Spleen (tissue), 11 donors: ENCODE data around the gene DDX27. TPM values are rescaled to one million over a fixed set of nuclear protein-coding genes. Genes with fewer than 3 reads are reported as not detected.

Experiments used
- DNase-seq: peaks from one replicate; pipeline ENCODE4 v3.0.0-alpha.2; 2020
- H3K27ac ChIP-seq, 8 donors: fragments of 200-600 bp; sonication (generic) in 7 of 8; 1 replicate in 4 of 8; 2 replicates in 4 of 8; pipeline versions ENCODE4 v1.5.0 to v1.8.0; 2016 to 2021; ENCODE audit warnings: inconsistent platforms in 4 of 8, mild to moderate bottlenecking in 4 of 8, moderate library complexity in 1 of 8
- H3K27me3 ChIP-seq, 7 donors: fragments of 200-600 bp; sonication (generic) in 6 of 7; replicated peaks in 1 of 7; 1 replicate in 4 of 7; 2 replicates in 3 of 7; pipeline versions ENCODE4 v1.5.0 to v1.8.0; 2016 to 2021; ENCODE audit warnings: inconsistent platforms in 3 of 7, mild to moderate bottlenecking in 1 of 7
- H3K36me3 ChIP-seq, 6 donors: fragments of 200-600 bp; sonication (generic) in 5 of 6; 1 replicate in 4 of 6; 2 replicates in 2 of 6; pipeline versions ENCODE4 v1.5.0 to v1.8.0; 2016 to 2021; ENCODE audit warnings: inconsistent platforms in 2 of 6
- H3K4me1 ChIP-seq, 6 donors: fragments of 200-600 bp; sonication (generic) in 5 of 6; 1 replicate in 3 of 6; 2 replicates in 3 of 6; pipeline versions ENCODE4 v1.5.0 to v1.8.0; 2016 to 2021; ENCODE audit warnings: inconsistent platforms in 3 of 6
- H3K4me3 ChIP-seq, 8 donors: fragments of 200-600 bp; sonication (generic) in 7 of 8; 1 replicate in 4 of 8; 2 replicates in 4 of 8; pipeline versions ENCODE4 v1.5.0 to v1.8.0; 2016 to 2021; ENCODE audit warnings: inconsistent platforms in 4 of 8, mild to moderate bottlenecking in 4 of 8, moderate library complexity in 2 of 8
- H3K9me3 ChIP-seq, 8 donors: fragments of 200-600 bp; sonication (generic) in 7 of 8; 1 replicate in 4 of 8; 2 replicates in 4 of 8; pipeline versions ENCODE4 v1.5.0 to v1.8.0; 2016 to 2021; ENCODE audit warnings: inconsistent platforms in 4 of 8
- CTCF ChIP-seq, 11 experiments: fragments of 200-600 bp in 7 of 11; fragments of 450-650 bp in 4 of 11; sonication (generic) in 4 of 11; IDR thresholded peaks in 8 of 11; conservative IDR thresholded peaks in 3 of 11; 1 replicate in 7 of 11; 2 replicates in 4 of 11; pipeline versions ENCODE4 v1.4.0 to v1.8.0; 2016 to 2021; ENCODE audit warnings: antibody characterized with exemption in 11 of 11, inconsistent platforms in 4 of 11, mild to moderate bottlenecking in 1 of 11
- POLR2A ChIP-seq, 3 donors: fragments of 450-650 bp; IDR thresholded peaks; one replicate each; pipeline ENCODE4 v1.5.1; 2017; ENCODE audit warnings: antibody characterized with exemption in 3 of 3, mild to moderate bottlenecking in 1 of 3
- POLR2AphosphoS5 ChIP-seq, 3 donors: sonication (generic); formaldehyde crosslinking; IDR thresholded peaks; one replicate each; pipeline ENCODE4 v1.5.1; 2017; ENCODE audit warnings: antibody characterized with exemption in 3 of 3
- WGBS, 5 donors: extraction: QIAGEN DNeasy Blood & Tissue Kit in 3 of 5; methylation state at CpG; one replicate each; pipeline versions ENCODE4 v1.1.5 to v1.1.7; 2013 to 2018; 5-methylcytosine and 5-hydroxymethylcytosine counted together
- intact Hi-C: fragments of 100-400 bp; cut with DNase I; formaldehyde crosslinking; loops from one replicate; pipeline ENCODE4 v1.15.0; 2023; ENCODE audit warnings: low total_unique reads
- polyA plus RNA-seq, 3 donors: library from polyadenylated mRNA; stranded (reverse); fragments of 200-250 nt; gene quantifications; one replicate each; pipeline ENCODE4 v1.2.1, GENCODE V29; 2013
- total RNA-seq, 7 donors: library from RNA; depleted of rRNA in 3 of 7; stranded (reverse); fragments of >200 nt in 3 of 7; fragmentation: NEBNext Ultra II Directional in 4 of 7; extraction: Animal tissue kit (Norgen Biotek cat#: 25700) in 4 of 7; gene quantifications; one replicate each; pipeline versions ENCODE4 v1.1.0 to v1.2.1, GENCODE V29; 2016 to 2021
- donor health status: healthy with polysubstance abuse.
- donor health status: DM: no; HTN: no; CAD: no; lungs with moderate emphysema.
- donor health status: DM: no; HTN: no; CAD: no.
- donor health status: Bipolar disorder and iron deficiency.
- donor health status: healthy.
- donor health status: DM: no; HTN: no; CAD: no.
- donor health status: DM: yes; HTN: yes; CAD: no.

Gene DDX27
- total and polyA plus RNA-seq, 10 donors: 30.2 to 39.0 (median 36.0) TPM

DNA sequence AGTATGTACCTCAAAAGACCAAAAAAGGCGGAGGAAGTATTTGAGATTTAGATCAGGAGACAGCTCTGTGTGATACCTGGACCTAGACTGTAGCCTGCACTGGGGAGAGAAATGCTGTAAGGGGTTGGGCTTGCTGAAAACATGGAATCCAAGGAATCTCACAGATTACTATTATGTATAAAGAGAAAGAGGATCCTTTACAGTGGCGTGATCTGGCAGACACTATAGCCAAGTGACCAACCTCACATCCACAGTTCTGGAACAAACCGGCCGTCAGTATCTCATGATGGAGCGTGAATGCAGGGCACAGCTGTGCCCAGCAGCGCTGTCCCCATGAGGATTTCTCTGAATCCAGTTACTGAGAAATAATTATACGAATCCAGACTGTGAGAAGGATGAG is 12.3 kb downstream of the DDX27 start:
- peaks cover 18 to 100% (median 96%) of the 10 kb centered on the region in 6 donors for H3K36me3 ChIP-seq

GRCh38 chr20:49233226-49233625 is 14.0 kb downstream of the DDX27 start:
- TF ChIP-seq CTCF (IDR thresholded peaks at IDR 0.05 in 8 of 11, conservative IDR thresholded peaks at IDR 0.05 in 3 of 11) (no peak), POLR2A (IDR thresholded peaks at IDR 0.05) (no peak), POLR2AphosphoS5 (IDR thresholded peaks at IDR 0.05) (peak in 2 of 3 donors; percentile 5 to 35)
- DNase-seq: peak; percentile 61
- H3K4me1 ChIP-seq: peaks cover 0 to 18% (median 13%) of the 10 kb centered on the region in 6 donors
- H3K27ac ChIP-seq: no peak overlapping the region
- H3K9me3 ChIP-seq: no peaks in the 10 kb centered on the region
- H3K4me3 ChIP-seq: no peak overlapping the region
- H3K36me3 ChIP-seq: peaks cover 18 to 100% (median 98%) of the 10 kb centered on the region in 6 donors
- H3K27me3 ChIP-seq: no peaks in the 10 kb centered on the region
- intact Hi-C loops: no loop called here
- 93 to 97% (median 95%) methylated on average over 6 to 10 of the region's 10 CpGs for WGBS, 5 donors

More for the DNA sequence above, 12.3 kb downstream of the DDX27 start:
- DNase-seq: peak; percentile 14
- Histone ChIP-seq H3K27ac (peak overlapping the region in 4 of 8 donors; percentile 66 to 79 (median 71)), H3K4me1 (peaks cover 0 to 18% (median 13%) of the 10 kb centered on the region in 6 donors), H3K27me3 (no peaks in the 10 kb centered on the region), H3K9me3 (no peaks in the 10 kb centered on the region), H3K4me3 (no peak overlapping the region)
- intact Hi-C loops: no loop called here
- TF ChIP-seq POLR2AphosphoS5 (IDR thresholded peaks at IDR 0.05) (no peak), CTCF (IDR thresholded peaks at IDR 0.05 in 8 of 11, conservative IDR thresholded peaks at IDR 0.05 in 3 of 11) (no peak), POLR2A (IDR thresholded peaks at IDR 0.05) (no peak)
- 71 to 98% (median 85%) methylated on average over 7 of the region's 7 CpGs for WGBS, 5 donors

DNA sequence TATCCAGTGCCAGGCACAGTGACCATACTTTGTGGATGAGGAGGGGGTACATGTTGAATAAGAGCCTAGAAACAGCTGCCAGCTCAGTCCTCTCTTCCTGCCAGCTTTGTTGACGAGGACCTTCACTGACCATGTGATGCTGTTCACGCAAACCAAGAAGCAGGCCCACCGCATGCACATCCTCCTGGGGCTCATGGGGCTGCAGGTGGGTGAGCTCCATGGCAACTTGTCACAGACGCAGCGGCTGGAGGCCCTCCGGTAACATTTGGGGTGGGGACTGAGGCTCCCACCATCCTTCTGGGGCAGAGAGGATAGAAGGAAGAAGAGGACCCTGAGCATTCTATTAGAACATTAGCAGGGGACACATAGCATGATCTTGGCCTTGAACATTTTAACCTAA is 15.6 kb downstream of the DDX27 start:
- DNase-seq: peak; percentile 32
- TF ChIP-seq CTCF (IDR thresholded peaks at IDR 0.05 in 8 of 11, conservative IDR thresholded peaks at IDR 0.05 in 3 of 11): no peak
- no peak for TF ChIP-seq POLR2A (IDR thresholded peaks at IDR 0.05)
- peak in 1 of 3 donors; percentile 40 for TF ChIP-seq POLR2AphosphoS5 (IDR thresholded peaks at IDR 0.05)
- H3K27ac ChIP-seq: no peak overlapping the region
- H3K36me3 ChIP-seq: peaks cover 16 to 100% (median 99%) of the 10 kb centered on the region in 6 donors
- no peak overlapping the region for H3K4me3 ChIP-seq
- WGBS, 5 donors: 95 to 99% (median 96%) methylated on average over 5 to 6 of the region's 6 CpGs
- no peaks in the 10 kb centered on the region for H3K27me3 ChIP-seq
- intact Hi-C loops: no loop called here
- no peaks in the 10 kb centered on the region for H3K9me3 ChIP-seq
- H3K4me1 ChIP-seq: peaks cover 0 to 16% (median 13%) of the 10 kb centered on the region in 6 donors

DNA sequence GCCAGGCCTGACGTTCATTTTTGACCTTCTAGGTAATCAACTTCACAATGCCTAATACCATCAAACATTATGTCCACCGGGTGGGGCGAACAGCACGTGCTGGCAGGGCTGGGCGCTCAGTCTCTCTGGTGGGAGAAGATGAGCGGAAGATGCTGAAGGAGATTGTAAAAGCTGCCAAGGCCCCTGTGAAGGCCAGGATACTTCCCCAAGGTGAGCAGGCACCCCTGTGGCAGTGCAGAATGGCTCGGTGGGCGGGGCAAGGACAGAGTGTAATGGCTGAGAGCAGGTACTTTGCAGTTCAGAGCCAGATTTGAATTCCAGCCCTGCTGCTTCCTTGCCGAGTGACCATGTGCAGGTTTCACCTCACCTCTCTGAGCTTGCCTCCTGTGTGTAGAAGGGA is 17.1 kb downstream of the DDX27 start:
- DNase-seq: peak; percentile 24
- Histone ChIP-seq H3K27me3 (no peaks in the 10 kb centered on the region), H3K9me3 (no peaks in the 10 kb centered on the region), H3K4me1 (peaks cover 0 to 2% (median under 1%) of the 10 kb centered on the region in 6 donors), H3K4me3 (no peak overlapping the region), H3K36me3 (peaks cover 13 to 100% (median 99%) of the 10 kb centered on the region in 6 donors), H3K27ac (no peak overlapping the region)
- no peak for TF ChIP-seq CTCF (IDR thresholded peaks at IDR 0.05 in 8 of 11, conservative IDR thresholded peaks at IDR 0.05 in 3 of 11)
- no peak for TF ChIP-seq POLR2AphosphoS5 (IDR thresholded peaks at IDR 0.05)
- no peak for TF ChIP-seq POLR2A (IDR thresholded peaks at IDR 0.05)
- intact Hi-C loops: no loop called here
- 89 to 96% (median 93%) methylated on average over 9 of the region's 9 CpGs for WGBS, 5 donors
